GM12892 (cell line): ENCODE data around the gene GNAQ.

ENCODE experiments used
- POLR2A ChIP-seq: IDR thresholded peaks from 2 replicates; pipeline ENCODE4 v1.6.1; 2011; ENCODE audit warnings: low read depth, low read length, control low read depth
- POLR2AphosphoS5 ChIP-seq: IDR thresholded peaks from 2 replicates; pipeline ENCODE4 v1.6.1; 2011; ENCODE audit warnings: low read depth, low read length, control low read depth

DNA sequence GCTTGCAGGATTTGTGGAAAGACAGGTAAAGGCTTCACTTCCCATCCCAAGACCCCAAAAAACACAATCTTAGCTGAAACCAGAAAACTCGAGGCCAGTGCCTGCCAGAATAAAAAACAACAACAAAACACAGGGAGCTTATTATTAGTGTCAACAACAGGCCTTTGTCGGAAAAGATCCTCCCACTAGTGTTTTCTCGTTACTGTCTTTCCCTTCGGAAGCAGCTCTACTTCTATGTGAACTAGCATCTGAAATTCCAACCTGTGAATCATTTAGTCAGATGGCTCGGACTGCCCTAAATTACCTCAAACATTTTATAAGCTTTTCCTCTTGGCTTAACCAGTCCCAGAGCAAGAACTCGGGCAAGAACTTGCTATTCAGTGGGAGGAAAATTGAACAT, 261.3 kb downstream of the GNAQ start:
- TF ChIP-seq POLR2AphosphoS5, result no peak
- TF ChIP-seq POLR2A, result no peak
